HepG2 (cell line): ENCODE measurements around the gene UNKL. TPM values are rescaled to one million over a fixed set of nuclear protein-coding genes. Genes with fewer than 3 reads are reported as not detected.

Experiments
- NPAS2 ChIP-seq: sonication (generic); formaldehyde crosslinking; IDR thresholded peaks from 2 replicates; pipeline ENCODE4 v1.8.0; 2022; ENCODE audit warnings: mild to moderate bottlenecking, missing genetic modification reagents, borderline replicate concordance
- SP140L ChIP-seq: sonication (generic); formaldehyde crosslinking; IDR thresholded peaks from 2 replicates; pipeline ENCODE4 v1.4.0; 2020; ENCODE audit warnings: missing genetic modification reagents, borderline replicate concordance
- ZMAT3 ChIP-seq: sonication (generic); formaldehyde crosslinking; conservative IDR thresholded peaks from 2 replicates; pipeline ENCODE4 v1.7.0; 2021; ENCODE audit warnings: missing genetic modification reagents
- ZNF343 ChIP-seq: sonication (generic); formaldehyde crosslinking; IDR thresholded peaks from 2 replicates; pipeline ENCODE4 v1.4.0; 2020; ENCODE audit warnings: mild to moderate bottlenecking, missing genetic modification reagents
- polyA plus RNA-seq, 8 experiments: library from polyadenylated mRNA; depleted of rRNA in 3 of 8; stranded (reverse) in 7 of 8; unstranded in 1 of 8; fragments of >200 nt; fragmentation: Illumina TruSeq in 4 of 8; extraction: Trizol in 4 of 8; gene quantifications; 2 replicates each; pipeline versions ENCODE4 v1.2.1 to v1.2.3, GENCODE V29; 2011 to 2016; ENCODE audit warnings: low read depth in 4 of 8, missing spikeins in 1 of 8, mixed read lengths in 1 of 8; ENCODE audit not compliant: insufficient read depth in 1 of 8
- total RNA-seq, 5 experiments: library from RNA; depleted of rRNA; stranded (reverse); fragments of >200 nt; fragmentation: Illumina TruSeq; extraction: Trizol; gene quantifications; 2 replicates each; pipeline ENCODE4 v1.2.3, GENCODE V29; 2016; ENCODE audit warnings: low read depth in 1 of 5
- TF ChIP-seq, protein P1 (sequence below): sonication (generic); formaldehyde crosslinking; IDR thresholded peaks from one replicate; pipeline ENCODE4 v1.5.1; 2020; ENCODE audit warnings: mild to moderate bottlenecking, missing genetic modification reagents; ENCODE audit errors: not compliant biosample characterization

Gene UNKL
- total and polyA plus RNA-seq, 2 of the 13 experiments (the other 11 are each of a cell fraction or from before 2014, with no cell fraction given) = 10.4 to 17.6 TPM

DNA sequence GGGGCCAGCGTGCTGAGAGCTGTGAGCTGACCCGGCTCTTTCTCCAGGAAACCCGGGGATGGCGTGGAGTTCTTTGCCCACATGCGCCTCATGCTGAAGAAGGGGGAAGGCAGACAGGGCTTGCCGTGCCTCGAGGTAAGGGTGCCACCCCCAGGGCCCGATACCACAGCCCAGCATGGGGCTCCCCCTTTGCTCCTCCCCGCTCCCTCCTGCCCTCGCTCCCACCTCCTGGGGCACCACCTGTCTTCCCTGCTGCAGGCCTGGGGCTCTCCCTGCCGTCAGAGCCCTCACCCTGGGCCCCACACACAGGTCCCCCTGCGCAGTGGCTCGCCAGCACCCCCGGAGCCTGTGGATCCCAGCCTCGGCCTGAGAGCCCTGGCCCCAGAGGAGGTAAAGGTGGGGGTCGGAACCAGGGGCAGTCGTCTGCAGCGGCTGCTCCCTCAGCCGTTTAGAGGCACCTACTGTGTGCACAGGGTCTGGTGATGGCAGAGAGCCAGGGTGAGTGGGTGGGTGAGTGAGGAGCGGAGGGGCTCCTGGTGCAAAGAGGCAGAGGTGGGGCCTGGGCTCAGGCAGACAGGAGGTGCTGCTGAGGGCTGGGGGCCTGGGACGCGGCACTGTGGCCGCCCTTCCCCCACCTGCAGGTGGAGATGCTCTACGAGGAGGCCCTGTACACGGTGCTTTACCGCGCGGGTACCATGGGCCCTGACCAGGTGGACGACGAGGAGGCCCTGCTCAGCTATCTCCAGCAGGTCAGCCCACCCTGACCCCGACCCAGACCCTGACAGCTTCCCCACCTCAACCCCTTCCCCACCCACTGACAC is 75.4 kb downstream of the UNKL start (continued):
- TF ChIP-seq, protein P1, sequence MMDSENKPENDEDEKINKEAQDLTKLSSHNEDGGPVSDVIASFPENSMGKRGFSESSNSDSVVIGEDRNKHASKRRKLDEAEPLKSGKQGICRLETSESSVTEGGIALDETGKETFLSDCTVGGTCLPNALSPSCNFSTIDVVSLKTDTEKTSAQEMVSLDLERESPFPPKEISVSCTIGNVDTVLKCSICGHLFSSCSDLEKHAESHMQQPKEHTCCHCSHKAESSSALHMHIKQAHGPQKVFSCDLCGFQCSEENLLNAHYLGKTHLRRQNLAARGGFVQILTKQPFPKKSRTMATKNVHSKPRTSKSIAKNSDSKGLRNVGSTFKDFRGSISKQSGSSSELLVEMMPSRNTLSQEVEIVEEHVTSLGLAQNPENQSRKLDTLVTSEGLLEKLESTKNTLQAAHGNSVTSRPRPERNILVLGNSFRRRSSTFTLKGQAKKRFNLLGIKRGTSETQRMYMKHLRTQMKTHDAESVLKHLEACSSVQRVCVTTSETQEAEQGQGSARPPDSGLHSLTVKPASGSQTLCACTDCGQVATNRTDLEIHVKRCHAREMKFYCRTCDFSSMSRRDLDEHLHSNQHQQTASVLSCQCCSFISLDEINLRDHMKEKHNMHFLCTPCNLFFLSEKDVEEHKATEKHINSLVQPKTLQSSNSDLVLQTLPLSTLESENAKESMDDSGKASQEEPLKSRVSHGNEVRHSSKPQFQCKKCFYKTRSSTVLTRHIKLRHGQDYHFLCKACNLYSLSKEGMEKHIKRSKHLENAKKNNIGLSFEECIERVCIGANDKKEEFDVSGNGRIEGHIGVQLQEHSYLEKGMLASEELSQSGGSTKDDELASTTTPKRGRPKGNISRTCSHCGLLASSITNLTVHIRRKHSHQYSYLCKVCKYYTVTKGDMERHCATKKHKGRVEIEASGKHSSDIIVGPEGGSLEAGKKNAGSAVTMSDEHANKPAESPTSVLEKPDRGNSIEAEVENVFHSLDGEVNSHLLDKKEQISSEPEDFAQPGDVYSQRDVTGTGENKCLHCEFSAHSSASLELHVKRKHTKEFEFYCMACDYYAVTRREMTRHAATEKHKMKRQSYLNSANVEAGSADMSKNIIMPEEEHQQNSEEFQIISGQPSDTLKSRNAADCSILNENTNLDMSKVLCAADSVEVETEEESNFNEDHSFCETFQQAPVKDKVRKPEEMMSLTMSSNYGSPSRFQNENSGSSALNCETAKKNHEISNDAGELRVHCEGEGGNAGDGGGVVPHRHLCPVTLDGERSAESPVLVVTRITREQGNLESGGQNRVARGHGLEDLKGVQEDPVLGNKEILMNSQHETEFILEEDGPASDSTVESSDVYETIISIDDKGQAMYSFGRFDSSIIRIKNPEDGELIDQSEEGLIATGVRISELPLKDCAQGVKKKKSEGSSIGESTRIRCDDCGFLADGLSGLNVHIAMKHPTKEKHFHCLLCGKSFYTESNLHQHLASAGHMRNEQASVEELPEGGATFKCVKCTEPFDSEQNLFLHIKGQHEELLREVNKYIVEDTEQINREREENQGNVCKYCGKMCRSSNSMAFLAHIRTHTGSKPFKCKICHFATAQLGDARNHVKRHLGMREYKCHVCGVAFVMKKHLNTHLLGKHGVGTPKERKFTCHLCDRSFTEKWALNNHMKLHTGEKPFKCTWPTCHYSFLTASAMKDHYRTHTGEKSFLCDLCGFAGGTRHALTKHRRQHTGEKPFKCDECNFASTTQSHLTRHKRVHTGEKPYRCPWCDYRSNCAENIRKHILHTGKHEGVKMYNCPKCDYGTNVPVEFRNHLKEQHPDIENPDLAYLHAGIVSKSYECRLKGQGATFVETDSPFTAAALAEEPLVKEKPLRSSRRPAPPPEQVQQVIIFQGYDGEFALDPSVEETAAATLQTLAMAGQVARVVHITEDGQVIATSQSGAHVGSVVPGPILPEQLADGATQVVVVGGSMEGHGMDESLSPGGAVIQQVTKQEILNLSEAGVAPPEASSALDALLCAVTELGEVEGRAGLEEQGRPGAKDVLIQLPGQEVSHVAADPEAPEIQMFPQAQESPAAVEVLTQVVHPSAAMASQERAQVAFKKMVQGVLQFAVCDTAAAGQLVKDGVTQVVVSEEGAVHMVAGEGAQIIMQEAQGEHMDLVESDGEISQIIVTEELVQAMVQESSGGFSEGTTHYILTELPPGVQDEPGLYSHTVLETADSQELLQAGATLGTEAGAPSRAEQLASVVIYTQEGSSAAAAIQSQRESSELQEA (CRISPR knock-in tag) = no peak
- TF ChIP-seq ZNF343 (CRISPR knock-in tag) (no peak), ZMAT3 (no peak), NPAS2 (CRISPR knock-in tag) (no peak), SP140L (no peak)
